NCI-H146 treated with DMSO at 0.1 percent for 48 hours (cell line): ENCODE data around the gene TBXT.
"Not testable (repeated sequence)": the region's sequence is repeated elsewhere in the genome, so short reads cannot be mapped to it uniquely, and the experiment has no call there.

Experiments
- DNase-seq: peaks from one replicate; lab custom pipeline; 2025; ENCODE audit not compliant: unreplicated experiment; lab: John Stamatoyannopoulos, UW

Gene TBXT

GRCh38 chr6:166167801-166168615 is at the start of gene TBXT:
TBXT (minus strand) TSS chr6:166167851; CDS start chr6:166167591, 260 bp downstream.
- no peak for DNase-seq

GRCh38 chr6:166207284-166207561 is 39.6 kb upstream of the TBXT start:
- no peak for DNase-seq

- no peak for DNase-seq
Observed at GRCh38 chr6:166206510-166207283, 39.0 kb upstream of the TBXT start.

GRCh38 chr6:166206066-166206465 is 38.4 kb upstream of the TBXT start:
- no peak for DNase-seq

GRCh38 chr6:166204852-166205650 is 37.4 kb upstream of the TBXT start:
- peak; percentile 19 for DNase-seq

- no peak for DNase-seq
Observed at GRCh38 chr6:166203641-166204222, 36.1 kb upstream of the TBXT start.

GRCh38 chr6:166203003-166203640 is 35.5 kb upstream of the TBXT start:
- DNase-seq, result no peak

GRCh38 chr6:166202321-166202733 is 34.7 kb upstream of the TBXT start:
- no peak for DNase-seq

GRCh38 chr6:166201878-166202277 is 34.2 kb upstream of the TBXT start:
- DNase-seq, result no peak

GRCh38 chr6:166197361-166197760 is 29.7 kb upstream of the TBXT start:
- no peak for DNase-seq

GRCh38 chr6:166195860-166196238 is 28.2 kb upstream of the TBXT start:
- no peak for DNase-seq

- DNase-seq, result peak; percentile 62
Observed at GRCh38 chr6:166194914-166195859, 27.5 kb upstream of the TBXT start.

- DNase-seq, result no peak
Observed at GRCh38 chr6:166192557-166192956, 24.9 kb upstream of the TBXT start.

- no peak for DNase-seq
Observed at GRCh38 chr6:166192136-166192535, 24.5 kb upstream of the TBXT start.

GRCh38 chr6:166179704-166180103 is 12.1 kb upstream of the TBXT start:
- DNase-seq, result no peak

- no peak for DNase-seq
Observed at GRCh38 chr6:166176106-166176505, 8.5 kb upstream of the TBXT start.

GRCh38 chr6:166175093-166175492 is 7.4 kb upstream of the TBXT start:
- DNase-seq, result not testable (repeated sequence)

GRCh38 chr6:166174031-166174430 is 6.4 kb upstream of the TBXT start:
- DNase-seq, result no peak

- DNase-seq, result no peak
Observed at GRCh38 chr6:166173281-166173951, 5.8 kb upstream of the TBXT start.
